Measurements from ENCODE around the gene ATF7.

Gene ATF7

DNA sequence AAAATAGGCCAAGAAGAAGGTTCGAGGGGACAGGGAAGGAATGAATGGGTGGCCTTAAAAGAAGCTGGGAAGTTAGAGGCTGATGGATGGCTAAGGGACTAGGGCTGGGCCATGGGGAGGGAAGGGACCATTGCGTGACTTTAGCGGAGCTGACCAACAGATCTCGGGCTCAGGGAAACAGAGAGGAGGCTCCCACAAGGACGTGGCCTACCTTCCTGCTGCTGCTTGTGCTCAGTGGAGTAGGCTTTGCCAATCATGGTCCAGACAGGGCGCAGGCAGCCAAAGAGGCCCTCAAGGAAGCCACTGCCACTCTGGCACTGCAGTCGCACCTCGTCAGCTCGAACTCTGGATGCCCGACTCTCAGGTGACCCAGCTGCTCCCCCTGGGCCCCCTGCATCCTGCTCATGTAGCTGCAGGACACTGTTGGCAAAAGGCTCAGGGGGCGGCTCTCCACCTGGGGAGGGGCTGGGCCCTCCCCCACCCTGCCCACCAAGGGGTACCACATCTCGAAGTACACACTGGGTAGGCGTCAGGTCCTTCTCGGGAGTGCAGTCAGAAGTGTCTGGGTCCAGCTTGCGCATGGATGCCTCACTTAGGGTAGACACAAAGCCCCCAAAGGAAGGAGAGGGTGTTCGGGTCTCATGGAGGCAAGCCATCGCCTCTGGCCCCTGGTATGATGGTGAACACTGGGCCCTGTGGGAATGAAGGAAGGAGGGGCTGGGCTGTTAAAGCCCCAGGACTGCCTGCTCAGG, 139.3 kb downstream of the ATF7 start:
- Histone ChIP-seq H3K4me1 (ENCODE audit: insufficient read depth, low read length) (no peaks in the 10 kb centered on the region), H2AFZ (ENCODE audit: low read depth, low read length) (no peak overlapping the region), H3K9me3 (ENCODE audit: insufficient read depth, low read length, severe bottlenecking) (no peaks in the 10 kb centered on the region), H3K27me3 (ENCODE audit: insufficient read depth, low read length, poor library complexity) (no peaks in the 10 kb centered on the region), H4K20me1 (ENCODE audit: insufficient read depth, low read length) (peaks cover 29% of the 10 kb centered on the region), H3K4me2 (ENCODE audit: insufficient read depth, low read length) (no peak overlapping the region), H3K4me3 (ENCODE audit: low read depth in 1 of 2, low read length in 2 of 2) (no peak overlapping the region), H3K27ac (ENCODE audit: low read length) (no peak overlapping the region), H3K9ac (ENCODE audit: low read depth, low read length) (no peak overlapping the region), H3K36me3 (ENCODE audit: insufficient read depth, low read length) (peaks cover 60% of the 10 kb centered on the region), H3K79me2 (ENCODE audit: insufficient read depth, low read length) (no peaks in the 10 kb centered on the region)
- TF ChIP-seq EZH2 (IDR thresholded peaks at IDR 0.05; ENCODE audit: borderline replicate concordance, low read depth, low read length, severe bottlenecking), result no peak
- TF ChIP-seq, protein P1, sequence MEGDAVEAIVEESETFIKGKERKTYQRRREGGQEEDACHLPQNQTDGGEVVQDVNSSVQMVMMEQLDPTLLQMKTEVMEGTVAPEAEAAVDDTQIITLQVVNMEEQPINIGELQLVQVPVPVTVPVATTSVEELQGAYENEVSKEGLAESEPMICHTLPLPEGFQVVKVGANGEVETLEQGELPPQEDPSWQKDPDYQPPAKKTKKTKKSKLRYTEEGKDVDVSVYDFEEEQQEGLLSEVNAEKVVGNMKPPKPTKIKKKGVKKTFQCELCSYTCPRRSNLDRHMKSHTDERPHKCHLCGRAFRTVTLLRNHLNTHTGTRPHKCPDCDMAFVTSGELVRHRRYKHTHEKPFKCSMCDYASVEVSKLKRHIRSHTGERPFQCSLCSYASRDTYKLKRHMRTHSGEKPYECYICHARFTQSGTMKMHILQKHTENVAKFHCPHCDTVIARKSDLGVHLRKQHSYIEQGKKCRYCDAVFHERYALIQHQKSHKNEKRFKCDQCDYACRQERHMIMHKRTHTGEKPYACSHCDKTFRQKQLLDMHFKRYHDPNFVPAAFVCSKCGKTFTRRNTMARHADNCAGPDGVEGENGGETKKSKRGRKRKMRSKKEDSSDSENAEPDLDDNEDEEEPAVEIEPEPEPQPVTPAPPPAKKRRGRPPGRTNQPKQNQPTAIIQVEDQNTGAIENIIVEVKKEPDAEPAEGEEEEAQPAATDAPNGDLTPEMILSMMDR (IDR thresholded peaks at IDR 0.05; ENCODE audit: borderline replicate concordance, extremely low read depth, low read length, poor library complexity, severe bottlenecking), result no peak
- DNase-seq (no peak), ATAC-seq (ENCODE audit: insufficient read depth, low read depth) (no peak)

DNA sequence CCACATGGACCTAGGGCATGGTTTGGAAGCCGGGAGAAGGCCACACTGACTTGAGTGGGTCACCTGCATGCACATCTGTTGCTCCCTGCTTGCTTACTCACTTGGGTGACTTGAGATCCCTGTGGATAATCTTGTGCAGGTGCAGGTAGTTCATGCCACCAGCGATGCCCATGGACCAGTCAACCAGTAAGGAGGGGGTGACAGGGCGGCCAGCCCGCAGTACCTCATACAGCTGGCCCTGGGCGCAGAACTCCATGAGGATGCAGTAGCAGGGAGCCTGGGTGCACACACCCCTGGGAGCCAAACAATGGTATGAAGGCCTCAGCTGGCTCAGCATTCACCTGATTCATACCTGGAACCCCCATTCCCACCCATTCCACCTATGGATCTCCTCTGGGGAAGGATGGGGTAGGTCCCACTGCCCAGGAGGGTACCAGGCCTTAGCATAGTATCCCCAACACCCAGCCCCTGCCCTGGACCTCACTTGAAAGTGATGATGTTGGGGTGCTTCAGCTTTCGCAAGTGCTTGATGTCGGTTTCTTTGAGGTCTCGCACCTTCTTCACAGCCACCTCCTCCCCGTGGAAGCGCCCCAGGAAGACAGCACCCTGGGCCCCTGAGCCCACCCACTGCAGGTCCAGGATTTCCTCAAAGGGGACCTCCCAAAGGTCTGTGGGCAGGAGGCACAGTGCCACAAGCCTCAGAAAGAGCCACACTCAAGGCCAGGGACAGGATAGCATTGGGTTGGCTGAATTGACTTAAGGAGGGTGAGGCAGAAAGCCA, 140.0 kb downstream of the ATF7 start:
- Histone ChIP-seq H3K4me2 (ENCODE audit: insufficient read depth, low read length) (no peak overlapping the region), H3K27ac (ENCODE audit: low read length) (no peak overlapping the region), H3K36me3 (ENCODE audit: insufficient read depth, low read length) (peaks cover 68% of the 10 kb centered on the region), H3K4me1 (ENCODE audit: insufficient read depth, low read length) (no peaks in the 10 kb centered on the region), H4K20me1 (ENCODE audit: insufficient read depth, low read length) (peaks cover 34% of the 10 kb centered on the region), H3K9me3 (ENCODE audit: insufficient read depth, low read length, severe bottlenecking) (no peaks in the 10 kb centered on the region), H2AFZ (ENCODE audit: low read depth, low read length) (no peak overlapping the region), H3K4me3 (ENCODE audit: low read depth in 1 of 2, low read length in 2 of 2) (no peak overlapping the region), H3K27me3 (ENCODE audit: insufficient read depth, low read length, poor library complexity) (no peaks in the 10 kb centered on the region), H3K79me2 (ENCODE audit: insufficient read depth, low read length) (no peaks in the 10 kb centered on the region), H3K9ac (ENCODE audit: low read depth, low read length) (no peak overlapping the region)
- no peak for ATAC-seq (ENCODE audit: insufficient read depth, low read depth)
- no peak for DNase-seq
- no peak for TF ChIP-seq EZH2 (IDR thresholded peaks at IDR 0.05; ENCODE audit: borderline replicate concordance, low read depth, low read length, severe bottlenecking)
- TF ChIP-seq, protein P1 (IDR thresholded peaks at IDR 0.05; ENCODE audit: borderline replicate concordance, extremely low read depth, low read length, poor library complexity, severe bottlenecking), result no peak

DNA sequence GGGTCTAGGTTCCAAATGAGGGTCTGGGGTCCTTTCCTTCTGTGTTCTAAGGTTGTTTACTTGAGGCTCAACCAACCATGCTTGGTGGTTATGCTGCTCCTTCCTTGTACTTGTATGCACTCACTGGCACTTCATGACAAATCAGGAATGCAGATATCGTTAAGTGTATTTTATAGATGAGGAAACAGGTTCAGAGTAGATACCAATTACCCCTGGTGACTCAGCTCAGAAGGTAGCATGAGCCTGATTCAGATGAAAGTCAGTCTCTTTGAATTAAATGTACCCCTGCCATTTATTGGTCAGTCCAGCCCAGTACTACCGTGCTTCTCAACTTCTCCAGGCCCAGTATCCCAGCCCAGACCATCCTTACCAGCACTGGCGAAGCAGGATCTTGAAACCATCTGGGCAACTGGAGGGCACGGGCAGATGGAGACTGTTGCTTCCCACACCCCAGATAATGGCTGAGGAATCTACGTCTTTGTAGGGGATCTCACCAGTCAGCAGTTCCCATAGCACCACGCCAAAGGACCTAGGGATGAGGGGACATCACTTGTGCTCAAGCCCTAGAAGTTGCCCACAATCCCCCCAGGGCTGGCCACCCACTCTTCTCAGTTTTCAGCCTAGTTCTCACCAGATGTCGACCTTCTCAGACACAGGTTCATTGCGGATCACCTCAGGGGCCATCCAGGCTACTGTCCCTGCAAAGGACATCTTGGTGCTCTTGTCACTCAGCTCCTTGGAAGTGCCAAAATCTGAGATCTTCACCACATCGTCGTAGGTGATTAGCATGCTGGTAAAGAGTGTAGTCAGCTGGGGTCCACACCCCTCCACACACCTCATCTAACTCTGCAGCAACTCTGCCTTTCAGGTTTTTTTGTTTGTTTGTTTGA, 141.3 kb downstream of the ATF7 start:
- Histone ChIP-seq H3K79me2 (ENCODE audit: insufficient read depth, low read length) (peaks cover 2% of the 10 kb centered on the region; the same call in 1 of the 2 replicates), H3K4me1 (ENCODE audit: insufficient read depth, low read length) (no peaks in the 10 kb centered on the region), H3K27me3 (ENCODE audit: insufficient read depth, low read length, poor library complexity) (no peaks in the 10 kb centered on the region), H3K4me3 (ENCODE audit: low read depth in 1 of 2, low read length in 2 of 2) (no peak overlapping the region), H2AFZ (ENCODE audit: low read depth, low read length) (no peak overlapping the region), H3K27ac (ENCODE audit: low read length) (no peak overlapping the region), H3K4me2 (ENCODE audit: insufficient read depth, low read length) (no peak overlapping the region), H3K9ac (ENCODE audit: low read depth, low read length) (no peak overlapping the region), H3K36me3 (ENCODE audit: insufficient read depth, low read length) (peaks cover 79% of the 10 kb centered on the region), H3K9me3 (ENCODE audit: insufficient read depth, low read length, severe bottlenecking) (no peaks in the 10 kb centered on the region), H4K20me1 (ENCODE audit: insufficient read depth, low read length) (peaks cover 40% of the 10 kb centered on the region)
- ATAC-seq (ENCODE audit: insufficient read depth, low read depth) (no peak), DNase-seq (no peak)
- TF ChIP-seq EZH2 (IDR thresholded peaks at IDR 0.05; ENCODE audit: borderline replicate concordance, low read depth, low read length, severe bottlenecking), result no peak
- TF ChIP-seq, protein P1 (IDR thresholded peaks at IDR 0.05; ENCODE audit: borderline replicate concordance, extremely low read depth, low read length, poor library complexity, severe bottlenecking), result no peak

Measured in DND-41 (cell line).